ENCODE results near the gene PLXDC2. TPM values are rescaled to one million over a fixed set of nuclear protein-coding genes. Genes with fewer than 3 reads are reported as not detected.

Gene PLXDC2
- total RNA-seq, 1 experiment from 2014 or later: 0.21 TPM

GRCh38 chr10:19967981-19968380, 151.7 kb downstream of the PLXDC2 start:
- POLR2A ChIA-PET: no interaction called here
- CTCF ChIA-PET: no interaction called here
- H3K4me1 ChIP-seq (ENCODE audit: control insufficient read depth, insufficient read depth, low read length): no peaks in the 10 kb centered on the region
- ATAC-seq (no peak), DNase-seq (ENCODE audit: low read depth, low spot score) (no peak)
- H3K27ac ChIP-seq (ENCODE audit: low read length): no peak overlapping the region
- no peak for TF ChIP-seq REST (IDR thresholded peaks at IDR 0.05; ENCODE audit: insufficient read depth in 1 of 2, low read depth in 2 of 2, low read length in 1 of 2)
- intact Hi-C loops (cut with micrococcal nuclease; ENCODE audit: unreplicated experiment) (no loop called here), in situ Hi-C loops (cut with HindIII; ENCODE audit: low pct_unique_long_range_greater_than_20kb, low sequenced_read_pairs) (no loop called here)
- no peaks in the 10 kb centered on the region for H3K9me3 ChIP-seq (ENCODE audit: control insufficient read depth, insufficient read depth, low read depth, low read length)
- no peaks in the 10 kb centered on the region for H3K36me3 ChIP-seq (ENCODE audit: control insufficient read depth, insufficient read depth, low read length)
- no TSS peak for BruUV-seq (replicated peaks)
- no peak overlapping the region for H3K4me3 ChIP-seq (ENCODE audit: low read depth in 2 of 2, low read length in 2 of 2)
- no peaks in the 10 kb centered on the region for H3K27me3 ChIP-seq (ENCODE audit: control insufficient read depth, insufficient read depth, low read length)

- Histone ChIP-seq H3K36me3 (ENCODE audit: control insufficient read depth, insufficient read depth, low read length) (no peaks in the 10 kb centered on the region), H3K27me3 (ENCODE audit: control insufficient read depth, insufficient read depth, low read length) (no peaks in the 10 kb centered on the region), H3K4me3 (ENCODE audit: low read depth in 2 of 2, low read length in 2 of 2) (no peak overlapping the region), H3K9me3 (ENCODE audit: control insufficient read depth, insufficient read depth, low read depth, low read length) (no peaks in the 10 kb centered on the region), H3K4me1 (ENCODE audit: control insufficient read depth, insufficient read depth, low read length) (no peaks in the 10 kb centered on the region), H3K27ac (ENCODE audit: low read length) (no peak overlapping the region)
- ChIA-PET POLR2A (no interaction called here), CTCF (no interaction called here)
- no TSS peak for BruUV-seq (replicated peaks)
- in situ Hi-C loops (cut with HindIII; ENCODE audit: low pct_unique_long_range_greater_than_20kb, low sequenced_read_pairs) (no loop called here), intact Hi-C loops (cut with micrococcal nuclease; ENCODE audit: unreplicated experiment) (no loop called here)
- DNase-seq (ENCODE audit: low read depth, low spot score) (no peak), ATAC-seq (no peak)
- no peak for TF ChIP-seq CTCF (IDR thresholded peaks at IDR 0.05)
Measured at GRCh38 chr10:19968745-19969144, 152.5 kb downstream of the PLXDC2 start.

- DNase-seq (ENCODE audit: low read depth, low spot score) (no peak), ATAC-seq (no peak)
- no peaks in the 10 kb centered on the region for H3K27me3 ChIP-seq (ENCODE audit: control insufficient read depth, insufficient read depth, low read length)
- BruUV-seq (replicated peaks): no TSS peak
- no peak for TF ChIP-seq POLR2AphosphoS5 (IDR thresholded peaks at IDR 0.05; ENCODE audit: low read depth, low read length)
- no peak for TF ChIP-seq REST (IDR thresholded peaks at IDR 0.05; ENCODE audit: insufficient read depth in 1 of 2, low read depth in 2 of 2, low read length in 1 of 2)
- TF ChIP-seq TCF7L2 (IDR thresholded peaks at IDR 0.05; ENCODE audit: low read depth, low read length): no peak
- no peak for TF ChIP-seq CTCF (IDR thresholded peaks at IDR 0.05)
- TF ChIP-seq SIN3A (IDR thresholded peaks at IDR 0.05; ENCODE audit: borderline replicate concordance, insufficient read depth, low read depth, low read length): no peak
- in situ Hi-C loops (cut with HindIII; ENCODE audit: low pct_unique_long_range_greater_than_20kb, low sequenced_read_pairs) (no loop called here), intact Hi-C loops (cut with micrococcal nuclease; ENCODE audit: unreplicated experiment) (no loop called here)
- H3K36me3 ChIP-seq (ENCODE audit: control insufficient read depth, insufficient read depth, low read length): no peaks in the 10 kb centered on the region
- no peaks in the 10 kb centered on the region for H3K4me1 ChIP-seq (ENCODE audit: control insufficient read depth, insufficient read depth, low read length)
- ChIA-PET POLR2A (no interaction called here), CTCF (no interaction called here)
- no peaks in the 10 kb centered on the region for H3K9me3 ChIP-seq (ENCODE audit: control insufficient read depth, insufficient read depth, low read depth, low read length)
- H3K27ac ChIP-seq (ENCODE audit: low read length): no peak overlapping the region
- H3K4me3 ChIP-seq (ENCODE audit: low read depth in 2 of 2, low read length in 2 of 2): no peak overlapping the region
Measured at GRCh38 chr10:19970256-19970655, 154.0 kb downstream of the PLXDC2 start.

Data from Panc1 (cell line).